ENCODE data around the gene CDCP1. TPM values are rescaled to one million over a fixed set of nuclear protein-coding genes. Genes with fewer than 3 reads are reported as not detected.

Gene CDCP1
- total RNA-seq, 4 donors from 2014 or later, result 41.6 to 64.6 (median 53.4) TPM

- no peak for TF ChIP-seq CTCF (IDR thresholded peaks at IDR 0.05)
- TF ChIP-seq EP300 (IDR thresholded peaks at IDR 0.05; ENCODE audit: low read depth), result no peak
- TF ChIP-seq POLR2A (IDR thresholded peaks at IDR 0.05), result no peak
- TF ChIP-seq POLR2AphosphoS5 (IDR thresholded peaks at IDR 0.05), result no peak
- peak overlapping the region; percentile 80 to 87 (median 80) for H3K27ac ChIP-seq
- WGBS, 2 donors (ENCODE audit: low coverage in 1 of 2), result 25 to 36% methylated on average over 1 to 2 of the region's 2 CpGs
These were observed 26.3 kb downstream of the CDCP1 start for GRCh38 chr3:45119824-45120358.

GRCh38 chr3:45119376-45119775, 26.8 kb downstream of the CDCP1 start:
- 62% methylated on average over 4 of the region's 4 CpGs; no CpG with 5 or more reads in 1 of the 2 donors for WGBS, 2 donors (ENCODE audit: low coverage in 1 of 2)
- Histone ChIP-seq H3K27ac (peak overlapping the region; percentile 80 to 87 (median 80)), H3K4me3 (no peak overlapping the region), H3K4me1 (peaks cover 13 to 81% (median 57%) of the 10 kb centered on the region in 4 donors), H3K27me3 (no peaks in the 10 kb centered on the region), H3K9me3 (no peaks in the 10 kb centered on the region), H3K36me3 (no peaks in the 10 kb centered on the region)
- in situ Hi-C loops (cut with MboI; ENCODE audit: low pct_ligation_motif_present in 1 of 4, low pct_unique_long_range_greater_than_20kb in 1 of 4, low sequenced_read_pairs in 3 of 4), result no loop called here
- DNase-seq, result no peak
- intact Hi-C loops (cut with DNase I; ENCODE audit: low total_unique reads), result no loop called here
- TF ChIP-seq CTCF (IDR thresholded peaks at IDR 0.05), result no peak
- no peak for TF ChIP-seq POLR2A (IDR thresholded peaks at IDR 0.05)
- TF ChIP-seq EP300 (IDR thresholded peaks at IDR 0.05; ENCODE audit: low read depth), result no peak
- no peak for TF ChIP-seq POLR2AphosphoS5 (IDR thresholded peaks at IDR 0.05)

More at GRCh38 chr3:45119824-45120358, 26.3 kb downstream of the CDCP1 start:
- intact Hi-C loops (cut with DNase I; ENCODE audit: low total_unique reads), result no loop called here
- no peaks in the 10 kb centered on the region for H3K36me3 ChIP-seq
- no peak overlapping the region for H3K4me3 ChIP-seq
- DNase-seq, result no peak
- no peaks in the 10 kb centered on the region for H3K9me3 ChIP-seq
- H3K27me3 ChIP-seq, result no peaks in the 10 kb centered on the region
- peaks cover 13 to 81% (median 61%) of the 10 kb centered on the region in 4 donors for H3K4me1 ChIP-seq
- in situ Hi-C loops (cut with MboI; ENCODE audit: low pct_ligation_motif_present in 1 of 4, low pct_unique_long_range_greater_than_20kb in 1 of 4, low sequenced_read_pairs in 3 of 4), result no loop called here

- Histone ChIP-seq H3K27me3 (no peaks in the 10 kb centered on the region), H3K4me1 (peaks cover 9 to 74% (median 52%) of the 10 kb centered on the region in 4 donors), H3K9me3 (no peaks in the 10 kb centered on the region), H3K4me3 (no peak overlapping the region), H3K27ac (peak overlapping the region; percentile 80 to 87 (median 80)), H3K36me3 (no peaks in the 10 kb centered on the region)
- intact Hi-C loops (cut with DNase I; ENCODE audit: low total_unique reads) (no loop called here), in situ Hi-C loops (cut with MboI; ENCODE audit: low pct_ligation_motif_present in 1 of 4, low pct_unique_long_range_greater_than_20kb in 1 of 4, low sequenced_read_pairs in 3 of 4) (no loop called here)
- TF ChIP-seq POLR2A (IDR thresholded peaks at IDR 0.05) (no peak), POLR2AphosphoS5 (IDR thresholded peaks at IDR 0.05) (no peak), CTCF (IDR thresholded peaks at IDR 0.05) (no peak), EP300 (IDR thresholded peaks at IDR 0.05; ENCODE audit: low read depth) (no peak)
- no peak for DNase-seq
- WGBS, 2 donors (ENCODE audit: low coverage in 1 of 2), result 54 to 57% methylated on average over 2 of the region's 2 CpGs
These were observed 27.5 kb downstream of the CDCP1 start for GRCh38 chr3:45118615-45119071.

- H3K9me3 ChIP-seq, result no peaks in the 10 kb centered on the region
- H3K27ac ChIP-seq, result no peak overlapping the region
- H3K27me3 ChIP-seq, result no peaks in the 10 kb centered on the region
- DNase-seq, result no peak
- TF ChIP-seq EP300 (IDR thresholded peaks at IDR 0.05; ENCODE audit: low read depth) (no peak), POLR2A (IDR thresholded peaks at IDR 0.05) (no peak), CTCF (IDR thresholded peaks at IDR 0.05) (no peak), POLR2AphosphoS5 (IDR thresholded peaks at IDR 0.05) (no peak)
- H3K4me1 ChIP-seq, result peaks cover 0 to 54% (median 36%) of the 10 kb centered on the region in 4 donors
- WGBS, 2 donors (ENCODE audit: low coverage in 1 of 2), result 77 to 85% methylated on average over 2 to 4 of the region's 4 CpGs
- H3K4me3 ChIP-seq, result no peak overlapping the region
- in situ Hi-C loops (cut with MboI; ENCODE audit: low pct_ligation_motif_present in 1 of 4, low pct_unique_long_range_greater_than_20kb in 1 of 4, low sequenced_read_pairs in 3 of 4), result no loop called here
- intact Hi-C loops (cut with DNase I; ENCODE audit: low total_unique reads), result no loop called here
- H3K36me3 ChIP-seq, result no peaks in the 10 kb centered on the region
These were observed 29.8 kb downstream of the CDCP1 start for GRCh38 chr3:45116350-45116749.

Data from transverse colon (tissue), 4 donors.